ENCODE measurements around the gene CFAP54.

DNA sequence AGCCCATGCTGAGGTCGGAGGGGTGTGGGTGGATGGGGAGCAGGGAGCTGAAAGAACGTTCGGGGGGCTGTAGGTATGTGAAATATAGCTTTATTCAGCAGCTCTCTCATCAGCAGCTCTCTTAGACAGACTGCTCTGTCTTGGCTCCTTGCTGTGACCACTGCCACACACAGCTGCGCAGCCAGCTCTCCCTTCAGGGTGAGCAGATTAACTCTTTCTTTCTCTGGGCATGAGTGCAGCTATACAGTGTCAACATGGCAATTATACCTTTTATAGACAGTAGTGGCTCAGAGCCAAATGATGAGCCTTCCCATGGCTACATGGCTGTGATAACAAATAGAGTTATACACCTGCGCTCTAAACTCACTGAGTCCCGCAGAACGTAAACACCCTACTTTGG lies 280.0 kb downstream of the CFAP54 start:
- TF ChIP-seq CTCF (IDR thresholded peaks at IDR 0.05) (no peak), POLR2A (IDR thresholded peaks at IDR 0.05) (no peak)

Measured in esophagus squamous epithelium (tissue), 4 donors.